Thoracic aorta (tissue), 2 donors: Measurements from ENCODE around the gene KCTD7. TPM values are rescaled to one million over a fixed set of nuclear protein-coding genes. Genes with fewer than 3 reads are reported as not detected.
"Not testable (repeated sequence)": the region's sequence is repeated elsewhere in the genome, so short reads cannot be mapped to it uniquely, and the experiment has no call there.

Experiments used
- ATAC-seq: fragments of 150-250 bp; one replicate; pipeline ENCODE4 v1.8.0; 2017; ENCODE audit warnings: low read depth; ENCODE audit not compliant: insufficient number of reproducible peaks, low FRiP score
- DNase-seq: peaks from one replicate; pipeline ENCODE4 v3.0.0-alpha.2; 2020; ENCODE audit warnings: low spot score
- H3K27ac ChIP-seq, 2 donors: fragments of 200-600 bp; sonication (generic); 1 replicate in 1 of 2; 2 replicates in 1 of 2; pipeline ENCODE4 v1.5.1; 2016; ENCODE audit warnings: mild to moderate bottlenecking in 2 of 2, moderate library complexity in 2 of 2
- H3K27me3 ChIP-seq: fragments of 200-600 bp; sonication (generic); replicated peaks from 2 replicates; pipeline ENCODE4 v1.6.0; 2016; ENCODE audit warnings: mild to moderate bottlenecking; ENCODE audit not compliant: insufficient read depth
- H3K36me3 ChIP-seq: fragments of 200-600 bp; sonication (generic); one replicate; pipeline ENCODE4 v1.5.1; 2016
- H3K4me1 ChIP-seq, 2 donors: fragments of 200-600 bp; sonication (generic); 1 replicate in 1 of 2; 2 replicates in 1 of 2; pipeline versions ENCODE4 v1.5.1 to v1.6.0; 2016; ENCODE audit warnings: low read depth in 2 of 2, mild to moderate bottlenecking in 1 of 2; ENCODE audit not compliant: control insufficient read depth in 1 of 2
- H3K4me3 ChIP-seq: fragments of 200-600 bp; sonication (generic); 2 replicates; pipeline ENCODE4 v1.5.1; 2016; ENCODE audit warnings: mild to moderate bottlenecking
- H3K9me3 ChIP-seq: fragments of 200-600 bp; sonication (generic); 2 replicates; pipeline ENCODE4 v1.5.1; 2016
- CTCF ChIP-seq: fragments of 200-600 bp; sonication (generic); IDR thresholded peaks from one replicate; pipeline ENCODE4 v1.5.1; 2019; ENCODE audit warnings: antibody characterized with exemption
- total RNA-seq, 2 donors: library from RNA; depleted of rRNA; stranded (reverse); fragments of >200 nt; gene quantifications; one replicate each; pipeline versions ENCODE4 v1.1.0 to v1.2.3, GENCODE V29; 2016

Gene KCTD7
- total RNA-seq, 2 donors from 2014 or later = 24.5 to 31.0 TPM

DNA sequence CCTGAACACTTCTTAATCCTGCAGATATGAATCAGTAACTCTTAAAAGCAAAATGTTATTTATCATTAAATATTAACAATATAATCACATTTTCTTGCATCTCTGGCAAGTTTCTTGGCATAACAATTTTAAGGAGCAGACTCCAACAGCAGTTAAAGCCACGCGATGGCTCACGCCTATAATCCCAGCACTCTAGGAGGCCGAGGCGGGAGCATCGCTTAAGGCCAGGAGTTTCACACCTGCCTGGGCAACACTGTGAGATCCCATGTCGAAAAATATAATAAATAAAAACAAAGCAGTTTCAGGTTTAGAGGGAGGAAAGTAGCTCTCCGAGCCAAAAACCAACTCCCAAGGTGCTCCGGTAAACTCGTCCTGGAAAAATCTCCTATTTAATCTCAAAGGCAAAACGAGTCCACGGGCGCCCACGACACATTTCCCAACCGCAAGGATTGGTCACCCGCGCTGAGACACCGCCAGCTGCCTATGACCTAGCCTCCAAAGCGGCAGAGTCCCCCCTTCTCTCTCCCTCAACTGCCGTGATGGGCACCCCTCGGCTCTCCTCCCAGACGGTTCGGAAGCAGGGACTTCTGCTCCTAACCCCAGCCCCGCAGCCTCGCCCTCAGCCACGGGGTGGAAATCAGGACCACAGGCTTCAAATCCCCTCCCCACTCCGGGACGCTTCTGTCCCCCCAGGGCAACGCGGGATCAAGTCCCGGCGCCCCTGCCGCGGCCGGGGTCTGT, 37.5 kb upstream of the KCTD7 start:
- Histone ChIP-seq H3K4me1 (peaks cover 18 to 34% of the 10 kb centered on the region in 2 donors), H3K4me3 (peak overlapping the region; percentile 99), H3K27ac (peak overlapping the region; percentile 97 to 98)
- not testable (repeated sequence) for H3K9me3 ChIP-seq, H3K27me3 ChIP-seq, H3K36me3 ChIP-seq, DNase-seq, ATAC-seq

GRCh38 chr7:66591799-66592596, 36.7 kb upstream of the KCTD7 start:
- H3K27ac ChIP-seq = peak overlapping the region; percentile 97 to 98
- DNase-seq = peak; percentile 69
- no peaks in the 10 kb centered on the region for H3K36me3 ChIP-seq
- H3K27me3 ChIP-seq = no peaks in the 10 kb centered on the region
- H3K9me3 ChIP-seq = no peaks in the 10 kb centered on the region
- peak; percentile 91 for ATAC-seq
- H3K4me1 ChIP-seq = peaks cover 18 to 27% of the 10 kb centered on the region in 2 donors
- TF ChIP-seq CTCF = no peak
- H3K4me3 ChIP-seq = peak overlapping the region; percentile 99

DNA sequence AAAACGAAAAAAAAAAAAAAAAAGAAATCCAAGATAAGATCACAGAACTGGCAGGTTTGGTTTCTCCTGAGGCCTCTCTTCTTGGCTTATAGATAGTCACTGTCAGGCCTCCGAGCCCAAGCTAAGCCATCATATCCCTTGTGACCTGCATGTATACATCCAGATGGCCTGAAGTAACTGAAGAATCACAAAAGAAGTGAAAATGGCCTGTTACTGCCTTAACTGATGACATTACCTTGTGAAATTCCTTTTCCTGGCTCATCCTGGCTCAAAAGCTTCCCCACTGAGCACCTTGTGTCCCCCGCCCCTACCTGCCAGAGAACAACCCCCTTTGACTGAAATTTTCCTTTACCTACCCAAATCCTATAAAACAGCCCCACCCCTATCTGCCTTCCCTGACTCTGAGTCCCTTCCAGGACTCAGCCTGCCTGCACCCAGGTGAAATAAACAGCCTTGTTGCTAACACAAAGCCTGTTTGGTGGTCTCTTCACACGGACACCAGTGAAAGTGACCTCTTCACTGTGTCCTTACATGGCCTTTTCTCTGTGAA, 36.0 kb upstream of the KCTD7 start:
- not testable (repeated sequence) for H3K36me3 ChIP-seq, DNase-seq, H3K27me3 ChIP-seq, ATAC-seq, H3K9me3 ChIP-seq
- Histone ChIP-seq H3K27ac (peak overlapping the region; percentile 97 to 98), H3K4me3 (peak overlapping the region; percentile 99), H3K4me1 (peaks cover 18 to 25% of the 10 kb centered on the region in 2 donors)

DNA sequence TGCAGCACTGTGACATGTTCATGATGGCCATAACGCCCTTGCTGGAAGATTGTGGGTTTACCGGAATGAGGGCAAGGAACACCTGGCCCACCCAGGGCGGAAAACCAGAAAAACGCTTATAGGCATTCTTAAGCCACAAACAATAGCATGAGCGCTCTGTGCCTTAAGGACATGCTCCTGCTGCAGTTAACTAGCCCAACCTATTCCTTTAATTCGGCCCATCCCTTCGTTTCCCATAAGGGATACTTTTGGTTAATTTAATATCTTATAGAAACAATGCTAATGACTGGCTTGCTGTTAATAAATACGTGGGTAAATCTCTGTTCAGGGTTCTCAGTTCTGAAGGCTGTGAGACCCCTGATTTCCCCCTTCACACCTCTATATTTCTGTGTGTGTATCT, 34.6 kb upstream of the KCTD7 start:
- not testable (repeated sequence) for ATAC-seq, H3K9me3 ChIP-seq, H3K27ac ChIP-seq, DNase-seq, H3K27me3 ChIP-seq, H3K36me3 ChIP-seq, H3K4me3 ChIP-seq
- H3K4me1 ChIP-seq = peaks cover 18 to 22% of the 10 kb centered on the region in 2 donors

DNA sequence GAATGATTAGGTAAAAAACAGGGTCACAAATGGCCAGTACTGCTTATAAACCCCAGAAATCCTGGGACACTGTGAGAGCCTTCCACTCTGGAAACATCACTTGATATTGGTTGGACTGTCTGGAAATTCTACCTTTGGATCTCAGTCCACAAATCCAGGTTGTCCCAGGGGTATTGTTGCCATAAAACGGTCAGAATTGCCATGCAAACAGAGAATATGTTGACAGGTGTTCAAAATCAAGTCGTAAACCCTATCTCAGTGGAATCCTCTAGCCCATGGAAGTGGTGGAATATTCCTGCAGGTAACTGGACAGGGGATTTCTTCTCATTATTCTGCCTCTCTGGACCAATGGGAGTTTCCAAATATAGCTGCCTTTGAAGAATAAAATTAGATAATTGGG, 31.2 kb upstream of the KCTD7 start:
- no peak for ATAC-seq
- Histone ChIP-seq H3K4me1 (peaks cover 0 to 6% of the 10 kb centered on the region in 2 donors), H3K36me3 (no peaks in the 10 kb centered on the region), H3K9me3 (no peaks in the 10 kb centered on the region), H3K27ac (no peak overlapping the region), H3K4me3 (no peak overlapping the region), H3K27me3 (no peaks in the 10 kb centered on the region)
- DNase-seq = no peak
- no peak for TF ChIP-seq CTCF

DNA sequence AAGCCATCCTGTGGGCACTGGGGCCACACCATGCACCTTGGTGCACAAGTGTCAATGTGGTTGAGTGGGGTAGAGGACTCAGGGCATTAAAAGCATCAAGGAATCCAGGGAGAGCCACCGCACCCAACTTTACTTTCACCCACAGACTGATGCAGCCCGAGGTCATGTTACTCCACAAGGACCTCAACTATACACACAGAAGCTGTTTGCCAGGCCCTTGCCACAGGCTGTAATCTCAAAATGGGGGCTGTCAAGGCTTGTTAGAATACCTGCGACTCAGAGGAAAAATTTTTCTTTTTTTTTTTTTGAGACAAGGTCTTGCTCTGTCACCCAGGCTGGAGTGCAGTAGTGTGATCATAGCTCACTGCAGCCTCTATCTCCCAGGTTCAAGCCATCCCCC, 26.5 kb upstream of the KCTD7 start:
- Histone ChIP-seq H3K27me3 (no peaks in the 10 kb centered on the region), H3K4me3 (no peak overlapping the region), H3K4me1 (no peaks in the 10 kb centered on the region), H3K36me3 (no peaks in the 10 kb centered on the region), H3K27ac (no peak overlapping the region), H3K9me3 (no peaks in the 10 kb centered on the region)
- ATAC-seq (no peak), DNase-seq (no peak)
- no peak for TF ChIP-seq CTCF
